ENCODE data around the gene MLYCD. TPM values are rescaled to one million over a fixed set of nuclear protein-coding genes. Genes with fewer than 3 reads are reported as not detected.

The MLYCD gene
- total and polyA plus RNA-seq, 2 experiments from 2014 or later = 9.3 to 10.6 TPM

DNA sequence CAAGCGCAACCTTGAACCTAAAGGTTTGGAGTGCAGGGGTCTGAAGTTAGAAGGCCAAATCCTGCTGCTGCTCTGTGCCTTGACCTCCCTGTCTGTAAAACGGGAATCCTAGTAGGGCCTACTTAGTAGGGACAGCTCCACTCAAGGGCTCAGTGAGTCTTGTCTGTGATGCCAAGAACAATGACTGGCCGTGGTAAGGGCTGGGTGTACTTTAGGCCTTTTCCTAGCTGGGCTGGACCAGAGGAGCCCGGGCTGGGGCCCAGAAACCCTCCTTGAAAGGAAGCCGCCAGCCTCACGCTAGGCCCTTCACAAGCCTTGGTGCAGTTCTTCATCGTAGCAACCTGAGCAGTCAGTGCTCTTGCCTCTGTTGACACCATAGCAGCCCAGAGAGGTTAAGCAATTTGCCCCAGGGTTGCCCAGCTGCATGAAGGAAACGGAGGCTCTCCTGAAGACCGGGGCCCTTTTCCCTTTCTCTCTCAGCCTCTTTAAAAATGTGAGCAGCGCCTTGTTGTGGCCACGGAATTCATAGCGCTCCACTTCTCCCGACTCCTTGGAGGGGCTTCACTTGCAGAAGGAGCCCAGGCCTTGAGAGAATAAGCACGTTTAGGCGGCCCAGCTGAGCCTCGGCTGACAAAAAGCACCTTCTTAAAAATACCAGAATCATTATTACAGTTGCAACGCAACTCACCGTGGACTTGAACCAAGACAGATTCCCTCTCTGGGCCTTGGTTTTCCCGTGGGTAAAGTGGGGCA lies 73.5 kb downstream of the MLYCD start:
- DNase-seq (ENCODE audit: low read depth in 1 of 2, low spot score in 1 of 2) = no peak
- TF ChIP-seq, protein P1, sequence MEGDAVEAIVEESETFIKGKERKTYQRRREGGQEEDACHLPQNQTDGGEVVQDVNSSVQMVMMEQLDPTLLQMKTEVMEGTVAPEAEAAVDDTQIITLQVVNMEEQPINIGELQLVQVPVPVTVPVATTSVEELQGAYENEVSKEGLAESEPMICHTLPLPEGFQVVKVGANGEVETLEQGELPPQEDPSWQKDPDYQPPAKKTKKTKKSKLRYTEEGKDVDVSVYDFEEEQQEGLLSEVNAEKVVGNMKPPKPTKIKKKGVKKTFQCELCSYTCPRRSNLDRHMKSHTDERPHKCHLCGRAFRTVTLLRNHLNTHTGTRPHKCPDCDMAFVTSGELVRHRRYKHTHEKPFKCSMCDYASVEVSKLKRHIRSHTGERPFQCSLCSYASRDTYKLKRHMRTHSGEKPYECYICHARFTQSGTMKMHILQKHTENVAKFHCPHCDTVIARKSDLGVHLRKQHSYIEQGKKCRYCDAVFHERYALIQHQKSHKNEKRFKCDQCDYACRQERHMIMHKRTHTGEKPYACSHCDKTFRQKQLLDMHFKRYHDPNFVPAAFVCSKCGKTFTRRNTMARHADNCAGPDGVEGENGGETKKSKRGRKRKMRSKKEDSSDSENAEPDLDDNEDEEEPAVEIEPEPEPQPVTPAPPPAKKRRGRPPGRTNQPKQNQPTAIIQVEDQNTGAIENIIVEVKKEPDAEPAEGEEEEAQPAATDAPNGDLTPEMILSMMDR (IDR thresholded peaks at IDR 0.05; ENCODE audit: low read depth, low read length) = no peak
- peaks cover 12% of the 10 kb centered on the region for H3K27me3 ChIP-seq
- no peaks in the 10 kb centered on the region for H3K9me3 ChIP-seq (ENCODE audit: low read depth)
- H3K27ac ChIP-seq = no peak overlapping the region
- no peaks in the 10 kb centered on the region for H3K36me3 ChIP-seq
- no peak overlapping the region for H3K4me3 ChIP-seq
- H3K4me1 ChIP-seq (ENCODE audit: low read depth) = no peaks in the 10 kb centered on the region

DNA sequence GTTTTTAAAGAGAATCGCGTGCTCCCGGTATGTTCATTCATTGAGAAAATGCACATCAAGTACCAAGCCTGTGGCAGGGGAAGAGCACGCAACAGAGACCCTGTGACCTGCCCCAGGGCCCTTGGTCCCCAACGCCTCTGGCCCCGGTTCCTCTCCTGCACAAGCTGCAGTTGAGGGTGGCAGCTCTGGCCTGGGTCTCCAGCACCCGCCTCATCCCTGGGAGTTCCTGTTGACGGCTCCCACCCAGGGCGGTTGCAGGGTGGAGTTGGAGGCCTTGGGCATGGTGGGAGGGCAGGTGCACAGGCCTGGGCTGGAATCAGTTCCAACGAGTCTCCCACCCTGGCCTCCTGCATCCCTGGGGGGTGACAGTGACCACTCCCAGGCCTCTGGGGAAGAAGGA lies 74.2 kb downstream of the MLYCD start:
- Histone ChIP-seq H3K9me3 (ENCODE audit: low read depth) (no peaks in the 10 kb centered on the region), H3K4me3 (no peak overlapping the region), H3K36me3 (no peaks in the 10 kb centered on the region), H3K27me3 (peaks cover 12% of the 10 kb centered on the region), H3K4me1 (ENCODE audit: low read depth) (no peaks in the 10 kb centered on the region), H3K27ac (no peak overlapping the region)
- DNase-seq (ENCODE audit: low read depth in 1 of 2, low spot score in 1 of 2) = no peak
- TF ChIP-seq, protein P1 (IDR thresholded peaks at IDR 0.05; ENCODE audit: low read depth, low read length) = no peak

DNA sequence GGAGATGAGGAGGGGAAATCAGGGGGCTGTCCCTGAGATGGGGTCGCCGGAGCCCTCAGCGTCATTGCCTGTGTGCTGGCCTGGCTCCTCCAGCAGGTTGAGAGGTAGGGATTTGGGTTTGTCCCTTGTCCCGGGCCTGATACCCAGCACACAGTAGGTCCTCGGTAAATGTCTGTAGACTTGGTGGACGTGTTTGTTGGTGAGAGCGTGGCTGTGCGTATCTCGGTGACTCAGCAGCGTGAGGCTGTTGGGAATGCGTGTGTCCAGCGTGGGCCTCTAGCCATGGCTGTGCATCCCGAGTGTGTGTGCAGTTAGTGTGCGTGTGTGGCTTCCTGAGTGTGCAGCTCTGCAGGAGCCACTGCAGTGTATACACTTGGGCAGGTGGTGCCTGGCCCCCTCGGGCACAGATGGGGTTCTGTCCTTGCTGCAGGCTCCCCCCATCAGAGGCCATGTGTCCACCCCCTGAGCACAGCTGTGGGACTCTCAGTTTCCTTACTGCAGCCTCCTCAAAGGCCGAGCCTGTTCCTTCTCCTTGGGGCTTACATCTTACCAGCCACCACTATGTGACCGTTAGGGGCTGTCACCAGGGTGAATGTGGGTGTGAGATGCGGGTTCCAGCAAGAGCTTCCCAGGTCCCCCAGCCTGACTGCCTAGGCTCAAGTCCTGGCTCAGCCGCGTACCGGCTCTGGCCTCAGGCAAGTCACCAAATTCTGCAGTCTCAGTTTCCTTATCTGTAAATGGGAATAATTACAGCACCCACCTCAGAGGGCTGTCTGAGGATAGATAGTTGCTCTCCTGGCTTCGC lies 74.9 kb downstream of the MLYCD start:
- H3K9me3 ChIP-seq (ENCODE audit: low read depth) = no peaks in the 10 kb centered on the region
- DNase-seq (ENCODE audit: low read depth in 1 of 2, low spot score in 1 of 2) = no peak
- no peaks in the 10 kb centered on the region for H3K4me1 ChIP-seq (ENCODE audit: low read depth)
- H3K4me3 ChIP-seq = no peak overlapping the region
- TF ChIP-seq, protein P1 (IDR thresholded peaks at IDR 0.05; ENCODE audit: low read depth, low read length) = no peak
- H3K36me3 ChIP-seq = no peaks in the 10 kb centered on the region
- peaks cover 9% of the 10 kb centered on the region for H3K27me3 ChIP-seq
- H3K27ac ChIP-seq = no peak overlapping the region

DNA sequence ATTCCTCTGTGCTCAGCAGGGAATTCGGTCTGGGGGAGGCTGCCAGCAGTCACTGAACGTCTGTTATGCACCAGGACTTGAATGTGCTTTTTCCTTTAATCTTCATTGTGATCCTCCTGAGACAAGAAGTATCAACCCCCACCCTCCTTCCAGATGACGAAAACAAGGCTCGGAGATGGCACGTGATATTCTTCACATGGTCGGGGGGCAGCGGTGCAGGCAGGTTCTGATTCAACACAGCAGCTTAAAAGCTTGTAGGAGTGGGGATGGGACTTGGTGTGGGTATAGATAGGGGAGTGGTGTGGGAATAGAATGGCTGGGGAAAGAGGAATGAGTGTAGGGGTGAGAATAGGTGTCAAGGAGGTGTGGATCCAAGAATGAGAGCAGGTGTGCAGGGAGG lies 75.6 kb downstream of the MLYCD start:
- TF ChIP-seq, protein P1 (IDR thresholded peaks at IDR 0.05; ENCODE audit: low read depth, low read length) = no peak
- no peaks in the 10 kb centered on the region for H3K36me3 ChIP-seq
- H3K27ac ChIP-seq = no peak overlapping the region
- peaks cover 2% of the 10 kb centered on the region for H3K27me3 ChIP-seq
- H3K4me1 ChIP-seq (ENCODE audit: low read depth) = no peaks in the 10 kb centered on the region
- H3K9me3 ChIP-seq (ENCODE audit: low read depth) = no peaks in the 10 kb centered on the region
- no peak overlapping the region for H3K4me3 ChIP-seq
- no peak for DNase-seq (ENCODE audit: low read depth in 1 of 2, low spot score in 1 of 2)

DNA sequence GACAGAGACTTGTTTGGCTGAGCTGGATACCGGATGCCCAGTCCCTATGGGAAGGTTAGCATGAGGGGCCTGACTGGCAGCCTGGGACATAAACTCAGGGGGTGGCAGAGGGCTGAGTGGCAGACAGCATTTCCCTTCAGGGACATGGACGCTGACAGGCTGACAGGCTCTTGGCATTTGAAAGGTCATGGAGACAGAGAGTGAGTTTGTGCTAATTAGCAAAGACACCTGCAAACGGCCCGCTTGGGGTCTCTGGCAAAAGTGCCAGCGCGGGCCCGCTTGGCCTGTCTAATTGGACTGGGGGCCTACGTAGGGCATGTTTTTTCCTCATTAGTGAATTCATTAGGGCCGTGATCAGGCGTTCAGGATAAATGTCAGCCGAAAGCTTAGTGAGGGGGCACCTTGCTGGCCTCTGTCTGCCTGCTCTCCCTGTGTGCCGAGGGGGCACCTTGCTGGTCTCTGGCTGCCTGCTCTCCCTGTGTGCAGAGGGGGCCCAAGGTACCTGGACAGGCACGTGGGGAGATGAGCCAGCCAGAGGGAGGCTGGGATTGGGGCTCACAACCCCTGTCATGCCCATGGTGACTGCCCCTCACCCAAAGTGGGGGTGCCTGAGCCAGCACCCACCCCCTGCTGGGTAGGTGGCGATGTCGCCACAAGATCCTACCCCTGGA lies 76.8 kb downstream of the MLYCD start:
- no peak for DNase-seq (ENCODE audit: low read depth in 1 of 2, low spot score in 1 of 2)
- H3K27ac ChIP-seq = no peak overlapping the region
- H3K4me1 ChIP-seq (ENCODE audit: low read depth) = no peaks in the 10 kb centered on the region
- TF ChIP-seq, protein P1 (IDR thresholded peaks at IDR 0.05; ENCODE audit: low read depth, low read length) = no peak
- H3K36me3 ChIP-seq = no peaks in the 10 kb centered on the region
- H3K27me3 ChIP-seq = no peaks in the 10 kb centered on the region
- H3K4me3 ChIP-seq = no peak overlapping the region
- no peaks in the 10 kb centered on the region for H3K9me3 ChIP-seq (ENCODE audit: low read depth)

Other genes starting within 250 kb of the MLYCD start
- 16.7 and 47.5 TPM in 2 replicates for gene HSBP1, start 91.1 kb upstream of the MLYCD start, total RNA-seq
- 481 and 529 TPM in 2 replicates for gene HSBP1, start 91.1 kb upstream of the MLYCD start, polyA plus RNA-seq
- 0.60 and 3.4 TPM in 2 replicates for gene OSGIN1, start 54.1 kb downstream of the MLYCD start, total RNA-seq
- gene OSGIN1, start 54.1 kb downstream of the MLYCD start, polyA plus RNA-seq = 0.76 and 3.4 TPM in 2 replicates
- 0.63 and 2.7 TPM in 2 replicates for gene NECAB2, start 69.1 kb downstream of the MLYCD start, total RNA-seq
- gene NECAB2, start 69.1 kb downstream of the MLYCD start, polyA plus RNA-seq = 0.90 and 2.2 TPM in 2 replicates
- gene SLC38A8, start 143.7 kb downstream of the MLYCD start, total RNA-seq = not detected in 2 replicates
- not detected in 2 replicates for gene SLC38A8, start 143.7 kb downstream of the MLYCD start, polyA plus RNA-seq
- gene MBTPS1, start 217.8 kb downstream of the MLYCD start, total RNA-seq = 69.7 and 70.1 TPM in 2 replicates
- 61.0 and 64.5 TPM in 2 replicates for gene MBTPS1, start 217.8 kb downstream of the MLYCD start, polyA plus RNA-seq
- 51.7 and 58.9 TPM in 2 replicates for gene HSDL1, start 246.1 kb downstream of the MLYCD start, total RNA-seq
- gene HSDL1, start 246.1 kb downstream of the MLYCD start, polyA plus RNA-seq = 60.0 and 78.1 TPM in 2 replicates
- 0.51 and 1.3 TPM in 2 replicates for gene DNAAF1, start 246.2 kb downstream of the MLYCD start, total RNA-seq
- gene DNAAF1, start 246.2 kb downstream of the MLYCD start, polyA plus RNA-seq = 0.82 and 1.1 TPM in 2 replicates